ENCODE data around the gene PKP1.
A peak's percentile ranks its signal among the peaks of the same experiment; 100 is the strongest.

PKP1 gene

DNA sequence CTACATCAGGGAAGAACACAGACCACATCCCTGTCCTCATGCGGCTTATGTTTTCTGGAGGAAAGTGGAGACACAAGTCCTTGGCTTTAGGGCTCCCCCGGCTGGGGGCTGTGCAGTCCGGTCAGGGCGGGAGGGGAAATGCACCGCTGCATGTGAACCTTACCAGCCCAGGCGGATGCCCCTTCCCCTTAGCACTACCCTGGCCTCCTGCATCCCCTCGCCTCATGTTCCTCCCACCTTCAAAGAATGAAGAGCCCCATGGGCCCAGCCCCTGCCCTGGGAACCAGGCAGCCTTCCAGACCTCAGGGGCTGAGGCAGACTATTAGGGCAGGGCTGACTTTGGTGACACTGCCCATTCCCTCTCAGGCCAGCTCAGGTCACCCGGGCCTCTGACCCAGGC, 48.7 kb downstream of the PKP1 start:
- no peak for DNase-seq

DNA sequence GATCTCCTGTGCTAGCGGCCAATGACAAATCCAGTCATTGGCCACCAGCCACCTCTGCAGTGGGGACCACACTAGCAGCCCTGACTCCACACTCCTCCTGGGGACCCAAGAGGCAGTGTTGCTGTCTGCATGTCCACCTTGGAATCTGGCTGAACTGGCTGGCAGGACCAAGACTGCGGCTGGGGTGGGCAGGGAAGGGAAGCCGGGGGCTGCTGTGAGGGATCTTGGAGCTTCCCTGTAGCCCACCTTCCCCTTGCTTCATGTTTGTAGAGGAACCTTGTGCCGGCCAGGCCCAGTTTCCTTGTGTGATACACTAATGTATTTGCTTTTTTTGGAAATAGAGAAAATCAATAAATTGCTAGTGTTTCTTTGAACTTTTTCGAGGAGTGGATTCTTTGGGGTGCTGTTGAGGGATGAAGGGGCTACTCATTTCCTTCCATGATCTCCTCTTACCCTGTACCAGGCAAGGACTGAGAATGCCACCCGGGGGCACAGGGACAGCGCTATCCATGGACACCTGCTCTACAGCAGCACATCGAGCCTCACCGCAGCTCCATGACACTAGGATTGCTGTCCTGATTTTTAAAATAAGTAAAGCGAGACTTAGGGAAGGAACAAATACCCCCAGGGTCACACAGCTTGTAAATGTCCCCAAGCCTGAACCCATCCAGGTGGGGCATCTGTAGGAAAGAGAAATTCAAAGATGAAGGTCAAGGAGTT, 49.5 kb downstream of the PKP1 start:
- no peak for DNase-seq

DNA sequence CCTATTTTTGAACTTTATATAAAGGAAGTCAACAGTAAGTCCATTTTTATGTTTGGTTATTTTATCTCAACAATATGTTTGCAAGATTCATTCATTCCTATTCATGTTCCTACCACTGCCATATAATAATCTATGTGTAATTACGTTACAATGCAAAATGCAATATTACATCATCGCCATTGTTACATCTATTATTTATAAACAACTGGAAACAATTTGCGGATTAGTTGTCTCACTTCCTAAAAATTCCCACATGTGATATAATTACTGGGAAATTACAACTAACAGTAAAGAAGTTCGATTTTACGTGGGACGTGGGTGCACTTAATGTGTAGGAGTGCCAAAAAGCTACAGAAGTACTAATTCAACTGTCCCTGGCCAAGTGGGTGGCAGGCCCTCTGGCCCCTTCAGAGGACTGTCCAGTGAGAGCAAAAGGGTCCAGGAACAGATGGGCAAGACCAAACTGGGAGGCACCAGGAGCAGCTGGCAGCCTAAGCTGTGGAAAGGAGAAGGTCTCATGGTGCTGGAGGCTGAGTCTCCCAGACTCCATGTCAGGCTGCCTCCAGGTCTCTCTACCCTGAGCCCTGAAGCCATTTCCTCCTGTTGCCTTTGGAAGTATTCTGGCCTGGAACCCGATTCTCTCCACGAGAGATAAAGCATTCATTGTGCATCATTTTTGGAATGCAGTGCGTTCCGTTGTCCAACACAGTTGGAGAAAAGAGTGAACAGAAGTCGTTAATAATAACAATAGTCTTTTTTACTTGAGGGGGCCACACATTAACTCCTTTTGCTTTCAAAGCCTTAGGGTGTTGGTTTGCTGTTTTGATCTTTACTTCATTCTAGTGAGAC, 51.2 kb downstream of the PKP1 start:
- DNase-seq: no peak

DNA sequence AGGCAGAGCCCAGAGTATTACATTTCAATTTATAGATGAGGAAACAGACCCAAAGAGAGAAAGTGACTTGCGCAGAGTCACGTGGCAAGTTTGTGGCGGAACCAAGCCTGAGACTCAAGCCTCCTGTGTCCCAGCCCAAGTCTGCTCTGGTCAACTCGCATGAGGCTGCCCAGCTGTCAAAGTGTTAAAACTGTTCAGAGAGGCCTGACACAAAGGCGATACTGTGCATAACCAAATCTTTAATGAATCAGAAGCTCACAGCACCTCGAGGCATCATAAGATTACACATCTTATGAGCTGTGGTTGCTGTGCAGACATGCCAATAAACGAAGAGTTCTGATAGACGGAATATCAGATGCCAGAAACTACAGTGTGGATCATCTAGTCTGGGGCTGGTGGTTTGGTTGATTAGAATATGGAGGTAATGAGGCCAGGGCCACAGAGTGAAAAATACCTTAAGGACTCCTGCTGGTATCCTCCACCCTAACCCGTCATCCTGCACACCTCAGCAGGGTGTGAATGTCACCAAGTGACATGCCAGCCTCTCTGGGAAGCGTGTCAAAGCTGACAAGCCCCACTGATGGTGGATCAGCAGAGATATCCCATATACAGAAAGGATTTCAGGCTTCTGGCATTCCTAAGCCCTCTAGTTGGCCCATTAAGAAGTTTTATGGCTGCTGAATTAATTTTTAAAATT, 52.0 kb downstream of the PKP1 start:
- DNase-seq: no peak

DNA sequence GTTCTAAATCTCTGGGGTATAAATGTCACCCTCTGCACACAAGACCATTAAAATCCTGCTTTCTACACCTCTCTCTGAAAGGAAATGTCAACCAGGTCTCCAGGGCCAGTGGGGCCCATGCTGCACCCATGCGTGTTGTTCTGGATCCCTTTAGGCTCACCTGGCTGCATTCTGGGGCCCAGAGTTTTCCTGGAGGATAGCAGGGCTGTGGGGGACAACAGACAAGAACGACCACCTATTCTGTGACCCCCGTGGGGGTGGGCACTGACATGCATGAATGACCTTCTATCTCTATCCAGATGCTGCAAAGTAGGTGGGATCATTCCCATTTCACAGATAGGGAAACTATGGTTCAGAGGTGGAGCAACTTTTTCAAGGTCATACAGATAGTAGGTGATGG, 52.6 kb downstream of the PKP1 start:
- DNase-seq: no peak

DNA sequence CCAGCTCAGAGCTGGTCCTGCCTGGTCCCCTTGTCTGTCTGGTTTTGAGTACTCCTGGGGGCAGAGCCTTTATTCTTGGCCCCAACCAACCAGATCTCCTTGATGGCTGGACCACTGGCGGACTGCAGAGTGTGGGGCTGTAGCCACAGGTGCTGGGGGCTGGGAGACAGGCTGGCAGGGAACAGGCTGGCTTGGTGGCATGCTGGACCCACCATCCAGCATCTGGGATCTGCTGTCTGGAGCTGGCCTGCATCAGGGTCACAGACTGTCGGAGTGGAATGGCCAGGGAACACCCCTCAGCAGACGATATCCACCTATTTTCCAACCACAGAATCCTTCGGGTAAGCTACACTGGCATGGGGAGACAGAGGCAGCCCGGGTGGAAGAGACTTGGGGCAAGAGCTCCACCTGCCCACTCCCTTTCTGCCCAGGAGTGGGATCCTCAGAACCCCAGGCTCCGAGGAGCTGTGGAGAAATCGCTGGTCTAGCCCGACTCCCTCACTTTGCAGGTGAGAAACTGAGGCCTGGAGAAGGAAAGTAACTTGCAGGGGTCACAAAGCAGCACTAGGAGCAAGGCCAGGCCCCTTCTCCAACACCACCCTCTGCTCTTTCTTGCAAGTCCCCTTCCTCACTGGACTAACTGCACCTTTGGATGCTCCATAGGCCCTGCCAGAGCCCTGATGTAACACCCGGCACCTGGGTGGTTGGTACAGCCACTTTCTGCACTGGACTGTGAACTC, 53.6 kb downstream of the PKP1 start:
- no peak for DNase-seq

DNA sequence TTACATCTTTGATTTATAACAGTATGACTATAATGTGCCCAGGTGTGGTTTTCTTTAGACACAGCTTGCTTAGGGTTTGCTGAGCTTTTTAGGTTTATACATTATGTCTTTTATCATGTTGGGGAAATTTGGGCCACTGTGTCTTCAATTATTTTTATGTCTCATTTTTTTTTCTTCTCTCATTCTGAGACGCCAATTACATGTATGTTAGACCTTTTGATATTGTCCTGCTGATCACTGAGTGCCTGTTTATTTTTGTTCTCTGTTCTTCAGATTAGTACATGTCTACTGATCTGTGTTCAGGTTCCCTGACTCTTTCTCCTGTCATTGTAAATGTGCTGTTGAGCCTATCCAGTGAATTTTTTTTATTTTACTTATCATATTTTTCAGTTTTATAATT, 58.1 kb downstream of the PKP1 start:
- no peak for DNase-seq

DNA sequence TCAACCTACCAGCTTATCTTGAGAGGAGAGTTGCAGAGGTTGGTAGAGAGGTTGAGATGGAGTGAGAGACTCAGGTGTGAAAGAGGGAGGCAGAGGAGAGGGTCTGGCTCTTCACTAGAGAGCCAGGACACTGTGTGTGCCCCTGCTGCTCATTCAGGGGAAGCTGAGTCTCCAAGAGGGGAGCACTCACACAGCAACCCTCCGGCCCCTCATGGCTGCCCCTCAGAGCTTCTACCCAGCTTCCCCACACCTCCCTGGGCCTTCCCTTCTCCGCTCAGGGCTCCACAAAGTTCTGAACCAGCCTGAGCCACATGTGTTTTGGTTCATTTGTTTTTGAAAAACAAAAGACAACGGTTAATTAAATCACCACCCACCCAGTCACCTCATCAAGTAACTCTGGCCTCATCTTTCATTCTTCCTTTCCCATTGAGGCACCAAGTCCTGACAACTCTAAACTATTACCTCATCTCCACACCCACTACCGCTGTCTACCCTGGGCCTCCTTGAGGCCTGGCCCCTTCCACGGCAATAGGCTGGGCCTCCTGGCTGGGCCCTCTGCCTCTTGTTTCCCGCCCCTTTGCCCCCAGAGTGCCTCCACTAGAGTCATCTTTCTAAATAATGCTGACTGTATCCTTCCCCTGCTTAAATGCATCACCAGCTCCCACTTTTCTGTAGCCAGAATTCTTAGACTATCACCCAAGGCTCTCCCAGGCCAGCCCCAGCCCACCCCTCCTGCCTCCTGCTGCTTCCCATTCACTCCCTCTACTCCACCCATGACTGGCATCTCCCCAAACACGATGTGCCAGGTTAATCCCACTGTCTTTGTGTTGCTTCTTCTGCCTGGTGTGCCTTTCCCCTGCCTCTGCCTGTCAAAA, 61.1 kb downstream of the PKP1 start:
- DNase-seq: no peak

DNA sequence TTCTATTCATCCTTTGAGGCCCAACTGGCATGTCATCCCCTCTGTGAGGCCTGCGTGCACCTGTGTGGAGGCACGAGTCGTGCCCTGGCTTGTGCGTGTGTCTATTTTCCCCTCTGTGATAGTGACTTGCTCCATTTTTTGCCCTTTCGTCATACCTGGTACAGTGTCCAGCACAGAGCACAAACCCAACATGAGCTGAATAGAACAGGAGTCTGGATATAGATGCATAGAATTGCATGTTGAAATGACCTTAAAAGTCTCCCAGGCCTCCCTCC, 61.7 kb downstream of the PKP1 start:
- no peak for DNase-seq

DNA sequence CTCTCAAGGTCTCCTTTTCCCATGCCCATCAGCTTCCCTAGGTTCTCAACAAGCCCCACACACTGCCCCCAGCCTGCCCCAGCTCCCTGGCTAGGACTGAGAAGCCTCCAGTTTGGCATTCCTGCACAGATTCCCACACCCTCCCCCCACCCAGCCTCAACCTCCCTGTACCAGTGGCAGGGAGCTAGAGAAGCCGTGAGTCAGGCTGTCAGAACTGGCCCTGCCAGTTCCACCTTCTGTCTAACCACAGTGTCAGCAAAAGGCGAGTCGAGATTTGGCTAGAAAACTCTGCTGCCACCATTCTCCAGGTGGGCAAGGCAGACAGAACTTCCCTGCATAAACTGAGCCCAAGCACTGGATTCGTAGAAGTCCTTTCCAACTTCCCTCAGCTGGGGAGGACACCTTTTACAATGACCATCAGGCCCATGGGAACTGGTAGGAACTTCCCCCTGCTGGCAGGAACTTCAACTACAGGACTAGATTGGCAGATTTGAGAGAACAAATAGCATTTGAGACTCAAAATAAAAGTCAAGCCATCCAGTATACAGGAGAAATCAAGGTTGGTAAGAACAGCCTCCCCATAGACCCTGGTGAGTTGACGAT, 63.1 kb downstream of the PKP1 start:
- peak; percentile 60 to 66 (median 65) for DNase-seq

DNA sequence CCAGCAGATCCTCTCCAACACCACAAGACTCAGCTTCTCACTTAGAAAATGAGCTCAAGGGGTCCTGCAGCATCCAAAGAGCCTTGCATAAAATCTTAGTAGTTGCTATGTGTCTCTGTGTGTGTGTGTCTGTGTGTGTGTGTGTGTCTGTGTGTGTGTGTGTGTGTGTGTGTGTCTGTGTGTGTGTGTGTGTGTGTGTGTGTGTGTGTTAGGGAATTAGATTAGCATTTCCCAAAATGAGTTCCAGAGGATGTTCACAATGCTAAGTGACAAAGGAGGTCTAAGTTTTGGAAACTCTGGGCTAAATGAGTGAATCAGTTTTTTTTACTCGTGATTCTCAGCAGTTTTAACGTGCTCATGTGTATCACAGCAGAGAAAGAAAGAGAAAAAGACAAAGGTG, 63.7 kb downstream of the PKP1 start:
- DNase-seq: no peak

DNA sequence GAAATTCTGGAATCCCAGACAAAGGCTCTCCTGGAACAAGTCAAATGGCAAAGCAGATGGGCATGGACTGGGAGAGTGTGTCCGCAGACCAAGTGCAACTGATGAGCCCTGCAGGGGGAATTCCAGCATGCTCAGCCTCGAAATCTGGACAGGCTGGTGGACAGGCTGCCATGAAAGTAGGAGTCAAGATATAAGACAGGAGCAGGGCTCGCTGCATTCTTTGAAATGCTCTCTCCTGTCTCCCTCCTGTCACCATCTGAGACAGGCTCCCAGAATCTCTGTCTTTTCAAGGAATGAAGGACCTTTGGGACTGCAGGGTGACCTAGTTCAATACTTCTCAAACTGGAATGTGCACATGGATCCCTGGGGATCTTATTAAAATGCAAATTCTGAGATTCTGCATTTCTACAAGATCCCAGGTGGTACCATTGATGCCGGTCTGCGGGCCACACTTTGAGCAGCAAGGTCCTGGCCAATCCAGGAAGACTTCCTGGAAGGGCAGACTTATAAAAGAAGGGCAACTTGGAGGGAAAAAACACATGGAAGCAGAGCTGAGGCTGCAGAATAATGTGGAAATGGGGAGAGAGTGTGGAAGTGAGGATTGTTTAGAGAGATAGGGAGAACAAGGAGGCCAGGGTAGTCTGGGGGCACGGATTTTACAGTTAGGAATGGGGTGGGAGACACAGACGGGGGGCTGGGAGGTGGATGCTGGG, 64.3 kb downstream of the PKP1 start:
- no peak for DNase-seq

DNA sequence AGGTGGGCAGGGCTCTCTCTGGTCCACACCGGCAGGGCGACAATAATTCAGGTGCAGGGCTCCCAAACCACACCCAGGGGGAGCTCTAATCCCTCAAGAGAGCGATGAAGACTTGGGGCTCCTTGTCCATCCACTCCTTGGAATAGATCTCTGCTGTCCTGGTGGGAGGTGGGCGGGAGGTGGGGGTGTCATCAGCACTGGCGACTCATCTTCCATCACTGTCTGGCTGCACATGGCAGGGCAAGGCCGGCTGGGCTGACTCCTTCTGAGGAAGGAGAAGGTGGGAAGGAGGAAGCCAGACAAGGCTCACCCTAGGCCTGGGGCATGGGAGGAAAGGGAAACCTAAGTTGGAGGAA, 64.9 kb downstream of the PKP1 start:
- peak; percentile 72 to 77 (median 73) for DNase-seq

DNA sequence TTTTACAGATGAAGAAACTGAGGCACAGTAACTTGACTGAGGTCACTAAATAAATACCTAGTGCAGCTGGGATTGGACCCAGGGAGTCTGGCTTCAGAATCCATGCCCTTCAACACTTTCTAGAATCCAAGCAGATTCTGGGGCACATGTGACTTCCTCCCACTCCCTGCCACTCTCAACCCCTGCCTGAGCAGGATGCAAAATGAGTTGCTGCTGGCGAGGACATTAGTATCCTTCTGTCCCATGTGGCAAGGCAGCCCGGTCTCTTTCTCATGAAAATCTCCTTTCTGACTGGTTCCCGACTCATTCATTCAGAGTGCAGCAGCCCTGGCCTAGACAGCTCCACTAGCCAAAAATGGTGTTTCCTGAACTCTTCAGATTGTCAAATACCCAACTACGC, 65.8 kb downstream of the PKP1 start:
- no peak for DNase-seq

DNA sequence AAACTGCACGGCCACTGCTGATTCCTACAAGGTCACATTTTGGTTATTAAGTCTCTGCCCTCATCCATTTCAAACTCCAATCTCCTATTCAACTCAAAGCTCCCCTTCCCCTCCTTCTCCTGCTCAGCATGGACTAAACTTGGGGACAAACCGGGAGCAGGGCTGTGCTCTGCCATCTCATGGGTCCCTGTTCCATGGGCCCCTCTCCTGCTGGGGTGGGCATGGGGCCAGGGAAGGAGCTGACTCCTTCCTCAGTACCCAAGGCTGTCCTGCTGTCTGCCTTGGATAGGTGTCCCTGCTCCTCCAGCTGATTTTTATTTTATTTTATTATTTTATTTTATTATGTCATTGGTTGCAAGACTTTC, 67.0 kb downstream of the PKP1 start:
- no peak for DNase-seq

DNA sequence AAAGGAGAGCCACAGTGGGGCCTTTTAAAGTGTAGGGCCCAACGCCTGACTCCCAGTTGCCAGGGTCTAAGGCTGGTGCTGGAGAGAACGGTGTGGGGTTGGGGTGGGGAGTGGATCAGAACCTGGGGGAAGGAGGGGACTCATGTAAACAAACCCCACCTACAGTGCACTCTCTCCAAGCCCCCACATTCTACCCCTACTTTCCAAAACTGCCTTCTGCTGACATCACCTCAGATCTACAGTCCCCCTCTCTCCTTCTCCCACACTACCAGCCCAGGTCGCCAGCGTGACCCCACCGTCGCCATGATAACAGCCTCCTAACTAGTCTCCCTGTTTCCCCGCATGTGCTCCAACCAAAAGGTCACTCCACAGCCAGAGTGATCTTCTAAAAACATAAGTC, 67.6 kb downstream of the PKP1 start:
- no peak for DNase-seq

DNA sequence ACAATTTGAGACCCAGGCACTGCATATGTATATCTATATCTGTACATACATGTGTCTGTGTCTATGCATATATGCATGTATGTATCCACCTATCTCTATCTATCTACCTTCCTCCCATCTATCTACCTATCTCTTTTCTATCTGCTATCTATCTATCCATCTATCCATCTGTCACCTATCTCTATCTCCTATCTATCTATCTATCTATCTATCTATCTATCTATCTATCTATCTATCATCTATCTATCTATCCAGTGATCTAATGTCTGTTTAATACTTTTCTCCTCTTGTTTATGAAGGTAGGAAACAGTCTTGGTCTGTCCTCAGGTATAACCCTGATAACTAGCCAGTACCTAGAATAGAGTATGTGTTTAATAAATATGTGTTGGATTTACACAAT, 68.3 kb downstream of the PKP1 start:
- no peak for DNase-seq

DNA sequence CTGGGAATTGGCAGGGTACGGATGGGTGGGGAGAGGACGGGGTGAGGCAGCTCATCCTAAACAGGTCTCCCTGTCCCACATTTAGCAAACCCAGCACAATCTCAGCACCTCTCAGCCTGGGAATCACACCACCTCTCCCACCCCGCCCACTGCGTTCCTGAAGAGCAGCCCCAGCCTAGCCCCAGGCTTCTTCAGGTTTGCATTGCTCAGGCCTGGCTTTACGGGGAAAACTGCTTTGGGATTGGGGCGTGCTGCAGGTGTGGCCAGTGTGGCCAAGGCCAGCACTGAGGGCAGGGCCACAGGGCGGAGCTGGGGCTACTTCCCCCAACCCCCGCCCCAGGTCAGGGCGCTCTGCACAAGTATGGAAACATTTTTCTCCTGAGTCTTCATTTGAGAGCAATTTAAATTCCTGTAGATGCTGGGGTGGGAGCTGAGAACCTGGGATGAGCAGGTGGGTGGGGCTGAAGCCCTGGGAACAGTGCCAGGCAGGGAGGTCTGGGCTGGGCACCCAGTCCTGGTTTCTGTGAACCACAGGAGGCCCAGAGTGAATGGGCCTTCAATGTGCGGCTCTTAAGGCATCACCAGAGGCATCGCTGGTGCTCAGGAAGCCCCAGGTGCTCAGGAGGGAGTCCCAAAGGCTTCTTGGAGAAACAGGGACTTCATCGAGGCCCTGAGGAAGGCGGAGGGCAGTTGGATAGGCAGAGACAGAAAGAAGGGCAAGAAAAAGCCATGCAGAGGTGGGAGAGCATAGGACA, 70.1 kb downstream of the PKP1 start:
- DNase-seq: no peak

DNA sequence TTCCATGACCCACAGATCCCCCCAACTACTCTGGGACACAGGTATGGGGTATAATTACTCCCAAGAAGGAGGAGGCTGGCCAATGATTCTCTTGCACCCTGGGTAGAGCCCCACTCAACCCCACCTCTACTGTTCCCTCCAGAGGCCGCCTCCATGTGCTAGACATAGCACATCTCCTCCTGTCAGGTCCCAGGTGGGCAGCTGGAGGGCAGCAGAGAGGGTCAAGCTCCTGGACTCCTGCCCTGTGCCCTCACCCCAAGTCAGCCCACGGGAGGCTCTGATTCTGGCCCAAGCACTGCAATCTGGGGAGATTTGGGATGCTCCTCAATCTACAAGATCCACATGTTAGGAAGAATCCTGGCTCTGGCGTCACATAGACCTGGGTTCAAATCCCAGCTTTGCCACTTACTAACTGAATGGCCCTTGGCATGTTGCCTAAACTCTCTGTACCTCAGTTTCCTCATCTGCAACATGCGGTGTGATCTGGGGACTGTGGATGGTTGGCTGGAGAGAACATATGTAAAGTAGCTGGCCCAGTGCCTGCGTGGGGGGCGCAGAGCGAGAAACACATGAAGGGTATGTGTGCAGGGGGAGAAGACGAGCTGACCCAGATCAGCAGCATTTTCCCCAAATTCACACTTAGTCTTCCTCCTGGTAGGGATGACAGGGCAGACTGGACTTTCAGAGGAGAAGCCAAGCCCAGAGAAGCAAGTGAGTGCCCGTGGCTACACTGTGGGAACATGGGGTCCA, 71.0 kb downstream of the PKP1 start:
- DNase-seq: no peak

DNA sequence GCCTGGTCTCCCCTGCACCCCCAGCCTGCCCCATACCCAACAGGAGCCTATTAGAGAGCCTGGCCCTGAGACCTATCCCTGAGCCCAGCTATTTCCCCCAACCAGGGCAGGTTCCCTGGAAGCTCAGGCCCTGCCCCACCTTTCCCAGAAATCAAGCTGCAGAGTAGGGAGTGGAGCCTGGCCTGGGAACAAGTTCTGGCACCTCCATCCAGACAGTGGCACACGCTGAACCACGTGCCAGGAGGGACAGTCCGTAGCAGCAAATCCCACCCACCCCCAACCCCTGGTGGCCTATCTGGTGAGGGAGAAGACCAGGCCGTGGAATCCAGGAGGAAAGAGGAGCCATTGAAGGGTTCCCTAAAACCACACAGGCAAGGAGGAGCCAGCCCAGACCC, 71.6 kb downstream of the PKP1 start:
- no peak for DNase-seq

All from suppressor macrophage treated with lipopolysaccharide for 1 hour (primary cell).